Cardiac muscle cell (in vitro differentiated cells and primary cell): Measurements from ENCODE around the gene EID1. TPM values are rescaled to one million over a fixed set of nuclear protein-coding genes. Genes with fewer than 3 reads are reported as not detected.

Source experiments
- DNase-seq, 2 donors: peaks; one replicate each; pipeline versions ENCODE4 v3.0.0 to v3.0.0-alpha.2; 2010 to 2017; ENCODE audit warnings: low read depth in 1 of 2, low spot score in 1 of 2
- H3K27ac ChIP-seq: fragments of 200-600 bp; sonication (generic); 2 replicates; pipeline ENCODE4 v1.5.1; 2016
- H3K27me3 ChIP-seq: fragments of 200-600 bp; sonication (generic); 2 replicates; pipeline ENCODE4 v1.6.0; 2016; ENCODE audit warnings: control low read depth
- H3K36me3 ChIP-seq: fragments of 200-600 bp; sonication (generic); 2 replicates; pipeline ENCODE4 v1.5.1; 2016; ENCODE audit warnings: control low read depth
- H3K4me1 ChIP-seq: fragments of 200-600 bp; sonication (generic); 2 replicates; pipeline ENCODE4 v1.8.1; 2017; ENCODE audit warnings: low read depth, mild to moderate bottlenecking, mixed run types
- H3K4me3 ChIP-seq: fragments of 200-600 bp; sonication (generic); 2 replicates; pipeline ENCODE4 v1.5.1; 2016; ENCODE audit warnings: mild to moderate bottlenecking
- H3K9me3 ChIP-seq: fragments of 200-600 bp; sonication (generic); 2 replicates; pipeline ENCODE4 v1.5.1; 2017; ENCODE audit warnings: low read depth, mild to moderate bottlenecking, control low read depth
- CTCF ChIP-seq: IDR thresholded peaks from 2 replicates; pipeline ENCODE4 v1.5.1; 2012; ENCODE audit warnings: low read depth, mild to moderate bottlenecking, low read length
- polyA plus RNA-seq: library from polyadenylated mRNA; unstranded; fragments of >200 nt; fragmentation: Nextera tagmentation; extraction: Ambion mirVana; gene quantifications from 2 replicates; pipeline ENCODE4 v1.2.1, GENCODE V29; 2016
- total RNA-seq: library from RNA; depleted of rRNA; stranded (reverse); fragments of >200 nt; gene quantifications from 2 replicates; pipeline ENCODE4 v1.2.3, GENCODE V29; 2016

EID1 gene
- total and polyA plus RNA-seq, 2 experiments from 2014 or later: 355 to 422 TPM

DNA sequence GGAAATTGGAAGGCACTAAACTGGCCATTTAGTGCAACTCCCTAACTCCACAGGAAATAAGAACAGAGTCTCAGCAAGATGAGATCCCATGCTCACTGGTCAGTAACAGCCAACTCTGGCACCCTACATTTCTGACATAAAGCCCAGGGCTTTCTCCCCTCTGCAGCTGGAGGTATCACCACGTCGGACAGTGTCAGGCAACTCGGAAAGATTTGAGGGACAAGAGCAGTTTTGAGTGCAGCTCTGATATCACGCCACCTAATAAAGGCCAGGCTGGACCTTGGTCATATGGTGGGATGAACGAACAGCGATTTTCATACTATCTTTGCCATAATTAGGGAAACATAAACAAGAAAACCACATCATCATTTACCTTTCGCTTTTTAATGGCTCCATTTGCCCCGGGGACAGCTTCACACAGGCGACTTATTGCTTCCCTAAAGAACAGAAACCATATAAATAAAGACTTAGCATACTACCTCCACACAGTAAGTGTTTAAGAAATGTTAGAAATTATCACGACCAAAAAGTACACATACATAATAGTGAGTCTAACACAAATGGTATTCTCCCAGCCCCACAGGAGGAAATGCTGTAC, 12.5 kb downstream of the EID1 start:
- no peaks in the 10 kb centered on the region for H3K27me3 ChIP-seq
- TF ChIP-seq CTCF: no peak
- DNase-seq: no peak
- no peak overlapping the region for H3K4me3 ChIP-seq
- no peak overlapping the region for H3K27ac ChIP-seq
- H3K9me3 ChIP-seq: no peaks in the 10 kb centered on the region
- H3K4me1 ChIP-seq: no peaks in the 10 kb centered on the region
- H3K36me3 ChIP-seq: no peaks in the 10 kb centered on the region

- H3K9me3 ChIP-seq: no peaks in the 10 kb centered on the region
- no peak overlapping the region for H3K4me3 ChIP-seq
- no peak for TF ChIP-seq CTCF
- no peaks in the 10 kb centered on the region for H3K27me3 ChIP-seq
- H3K36me3 ChIP-seq: no peaks in the 10 kb centered on the region
- no peak overlapping the region for H3K27ac ChIP-seq
- H3K4me1 ChIP-seq: no peaks in the 10 kb centered on the region
- DNase-seq: no peak
Measured at GRCh38 chr15:48891232-48891765, 13.4 kb downstream of the EID1 start.

GRCh38 chr15:48893311-48893710, 15.4 kb downstream of the EID1 start:
- no peak for TF ChIP-seq CTCF
- no peaks in the 10 kb centered on the region for H3K4me1 ChIP-seq
- H3K27ac ChIP-seq: no peak overlapping the region
- no peak overlapping the region for H3K4me3 ChIP-seq
- H3K36me3 ChIP-seq: no peaks in the 10 kb centered on the region
- H3K27me3 ChIP-seq: no peaks in the 10 kb centered on the region
- no peak for DNase-seq
- H3K9me3 ChIP-seq: no peaks in the 10 kb centered on the region

GRCh38 chr15:48896869-48897814, 19.2 kb downstream of the EID1 start:
- Histone ChIP-seq H3K4me1 (no peaks in the 10 kb centered on the region), H3K9me3 (no peaks in the 10 kb centered on the region), H3K4me3 (no peak overlapping the region), H3K27ac (no peak overlapping the region), H3K27me3 (no peaks in the 10 kb centered on the region), H3K36me3 (no peaks in the 10 kb centered on the region)
- DNase-seq: peak in 1 of 2 donors; percentile 84
- TF ChIP-seq CTCF: no peak

DNA sequence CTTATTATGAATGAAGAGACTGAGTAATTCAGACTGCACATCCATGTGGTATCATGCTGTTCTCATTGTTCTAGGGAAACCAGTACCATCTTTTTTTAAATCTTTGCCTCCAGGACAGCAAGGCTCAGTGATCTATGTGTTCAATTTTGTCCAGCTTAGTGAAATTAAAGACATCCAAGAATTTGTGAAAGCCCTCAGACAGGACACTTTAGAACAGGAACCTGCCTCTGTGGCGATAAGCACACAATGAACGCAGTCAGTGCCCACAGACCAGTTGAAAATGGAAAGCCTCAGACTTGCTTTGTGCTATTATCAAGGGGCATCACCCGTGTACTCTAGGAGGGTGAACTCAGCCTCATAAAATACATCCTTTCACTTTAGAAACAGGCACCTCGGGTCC, 20.1 kb downstream of the EID1 start:
- Histone ChIP-seq H3K9me3 (no peaks in the 10 kb centered on the region), H3K4me1 (no peaks in the 10 kb centered on the region), H3K27me3 (no peaks in the 10 kb centered on the region), H3K4me3 (no peak overlapping the region), H3K36me3 (no peaks in the 10 kb centered on the region), H3K27ac (no peak overlapping the region)
- no peak for TF ChIP-seq CTCF
- no peak for DNase-seq
